IMR-90 (cell line): Measurements from ENCODE around the gene EVA1C. TPM values are rescaled to one million over a fixed set of nuclear protein-coding genes. Genes with fewer than 3 reads are reported as not detected.

Source experiments
- ATAC-seq: fragments of 200-7000 bp; cut with Tn5 transposase; 2 replicates; pipeline ENCODE4 v1.9.1; 2020; ENCODE audit warnings: low read depth, mild to moderate bottlenecking, moderate library complexity
- BruUV-seq: library from RNA; stranded (reverse); fragments of 400-500 nt; replicated peaks from 2 replicates; lab custom pipeline; 2021; lab: Mats Ljungman, UMichigan
- CTCF ChIA-PET: fragments of 300-600 bp; formaldehyde crosslinking; extraction: SDS; loops from one replicate; lab custom pipeline; 2021; ENCODE audit warnings: antibody characterized with exemption; lab: Yijun Ruan, JAX
- POLR2A ChIA-PET: fragments of 300-600 bp; sonication (Branson Sonifier 250); formaldehyde crosslinking; loops from one replicate; lab custom pipeline; 2022; ENCODE audit warnings: antibody characterized with exemption; ENCODE audit not compliant: unreplicated experiment; lab: Charles Lee
- DNase-seq: peaks from one replicate; pipeline ENCODE4 v3.0.0; 2013
- H2AFZ ChIP-seq: replicated peaks from 2 replicates; pipeline ENCODE3; 2013; ENCODE audit warnings: low read length, mild to moderate bottlenecking; ENCODE audit not compliant: poor library complexity
- H2AK5ac ChIP-seq: 2 replicates; pipeline ENCODE4 v1.6.1; 2013; ENCODE audit warnings: low read depth, low read length, inconsistent platforms
- H2AK9ac ChIP-seq: replicated peaks from 2 replicates; pipeline ENCODE3; 2013; ENCODE audit warnings: mild to moderate bottlenecking, low read depth, low read length, moderate library complexity; ENCODE audit not compliant: poor library complexity
- H2BK120ac ChIP-seq: 2 replicates; pipeline ENCODE4 v1.6.1; 2013; ENCODE audit warnings: low read depth, low read length, inconsistent platforms
- H2BK15ac ChIP-seq: 3 replicates; pipeline ENCODE4 v1.6.1; 2013; ENCODE audit warnings: low read depth, low read length, inconsistent platforms
- H2BK20ac ChIP-seq: 2 replicates; pipeline ENCODE4 v1.6.1; 2013; ENCODE audit warnings: low read depth, mild to moderate bottlenecking, inconsistent platforms, low read length, moderate library complexity
- H2BK5ac ChIP-seq: 2 replicates; pipeline ENCODE4 v1.6.1; 2013; ENCODE audit warnings: mild to moderate bottlenecking, low read depth, low read length, inconsistent platforms; ENCODE audit not compliant: poor library complexity, severe bottlenecking
- H3K14ac ChIP-seq: replicated peaks from 2 replicates; pipeline ENCODE4 v1.6.1; 2013; ENCODE audit warnings: low read depth, low read length, inconsistent platforms
- H3K18ac ChIP-seq: 2 replicates; pipeline ENCODE4 v1.6.1; 2013; ENCODE audit warnings: low read depth, low read length, control low read depth
- H3K23ac ChIP-seq: 2 replicates; pipeline ENCODE4 v1.6.1; 2013; ENCODE audit warnings: low read depth, low read length, inconsistent platforms
- H3K27ac ChIP-seq: 2 replicates; pipeline ENCODE4 v1.5.1; 2013; ENCODE audit warnings: mild to moderate bottlenecking, control low read depth, low read length; ENCODE audit not compliant: insufficient read depth
- H3K27me3 ChIP-seq: 2 replicates; pipeline ENCODE4 v1.6.1; 2013; ENCODE audit warnings: low read length; ENCODE audit not compliant: control insufficient read depth, insufficient read depth
- H3K36me3 ChIP-seq: 2 replicates; pipeline ENCODE4 v1.6.1; 2013; ENCODE audit warnings: low read length, mixed read lengths; ENCODE audit not compliant: control insufficient read depth, insufficient read depth
- H3K4ac ChIP-seq: 2 replicates; pipeline ENCODE4 v1.6.1; 2013; ENCODE audit warnings: low read depth, low read length, inconsistent platforms
- H3K4me1 ChIP-seq: 2 replicates; pipeline ENCODE4 v1.6.1; 2013; ENCODE audit warnings: low read length, mixed read lengths; ENCODE audit not compliant: control insufficient read depth, insufficient read depth
- H3K4me2 ChIP-seq: 2 replicates; pipeline ENCODE4 v1.6.1; 2013; ENCODE audit warnings: low read depth, mild to moderate bottlenecking, control low read depth, low read length, moderate library complexity
- H3K4me3 ChIP-seq: 2 replicates; pipeline ENCODE4 v1.5.1; 2013; ENCODE audit warnings: low read depth, mild to moderate bottlenecking, control low read depth, low read length, moderate library complexity; ENCODE audit not compliant: insufficient read depth
- H3K56ac ChIP-seq: 2 replicates; pipeline ENCODE4 v1.6.1; 2013; ENCODE audit warnings: low read length, inconsistent platforms; ENCODE audit not compliant: insufficient read depth; ENCODE audit errors: extremely low read depth
- H3K79me1 ChIP-seq, 2 experiments: 2 replicates each; pipeline ENCODE4 v1.6.1; 2013; ENCODE audit warnings: low read length in 2 of 2, inconsistent platforms in 1 of 2, low read depth in 1 of 2
- H3K9ac ChIP-seq: 2 replicates; pipeline ENCODE4 v1.6.1; 2013; ENCODE audit warnings: low read depth, low read length, control low read depth
- H3K9me1 ChIP-seq: 2 replicates; pipeline ENCODE4 v1.6.1; 2013; ENCODE audit warnings: low read length, inconsistent platforms; ENCODE audit not compliant: insufficient read depth
- H3K9me3 ChIP-seq: 2 replicates; pipeline ENCODE4 v1.6.1; 2013; ENCODE audit warnings: low read length; ENCODE audit not compliant: control insufficient read depth, insufficient read depth
- H4K20me1 ChIP-seq: 2 replicates; pipeline ENCODE4 v1.6.1; 2013; ENCODE audit warnings: low read length, inconsistent platforms; ENCODE audit not compliant: insufficient read depth
- H4K5ac ChIP-seq: 2 replicates; pipeline ENCODE4 v1.6.1; 2013; ENCODE audit warnings: mild to moderate bottlenecking, low read depth, low read length, control low read depth
- H4K8ac ChIP-seq, 2 experiments: 2 replicates each; pipeline ENCODE4 v1.6.1; 2013; ENCODE audit warnings: low read depth in 2 of 2, low read length in 2 of 2, control low read depth in 1 of 2, inconsistent platforms in 1 of 2
- H4K91ac ChIP-seq: 2 replicates; pipeline ENCODE4 v1.6.1; 2013; ENCODE audit warnings: low read depth, low read length, inconsistent platforms; ENCODE audit not compliant: insufficient read depth
- BHLHE40 ChIP-seq: fragments of 150-350 bp; IDR thresholded peaks from 2 replicates; pipeline ENCODE4 v1.6.1; 2016; ENCODE audit warnings: mild to moderate bottlenecking, low read depth, low read length
- CEBPB ChIP-seq: IDR thresholded peaks from 2 replicates; pipeline ENCODE4 v1.6.1; 2012; ENCODE audit warnings: low read depth, low read length, improper control_type of control experiment
- CHD1 ChIP-seq: IDR thresholded peaks from 2 replicates; pipeline ENCODE4 v1.6.1; 2012; ENCODE audit warnings: low read depth, low read length, improper control_type of control experiment
- FOS ChIP-seq: fragments of 150-350 bp; IDR thresholded peaks from 2 replicates; pipeline ENCODE4 v1.6.1; 2016; ENCODE audit warnings: low read depth, low read length
- MAFK ChIP-seq: IDR thresholded peaks from 2 replicates; pipeline ENCODE4 v1.6.1; 2012; ENCODE audit warnings: low read depth, low read length, improper control_type of control experiment
- RAD21 ChIP-seq: IDR thresholded peaks from 2 replicates; pipeline ENCODE4 v1.6.1; 2012; ENCODE audit warnings: low read length, improper control_type of control experiment
- RCOR1 ChIP-seq: IDR thresholded peaks from 2 replicates; pipeline ENCODE4 v1.6.1; 2012; ENCODE audit warnings: mild to moderate bottlenecking, low read length, improper control_type of control experiment; ENCODE audit not compliant: insufficient replicate concordance
- RFX5 ChIP-seq: IDR thresholded peaks from 2 replicates; pipeline ENCODE4 v1.8.0; 2012; ENCODE audit warnings: low read depth, mild to moderate bottlenecking, low read length, moderate library complexity
- WGBS, 2 experiments: methylation state at CpG; one replicate each; pipeline versions ENCODE4 v1.1.5 to v1.1.7; 2013; ENCODE audit warnings: missing lambda C conversion rate in 2 of 2; ENCODE audit not compliant: insufficient read length in 1 of 2; ENCODE audit errors: extremely low coverage in 2 of 2; 5-methylcytosine and 5-hydroxymethylcytosine counted together
- dilution Hi-C: fragments of 300-500 bp; cut with HindIII; formaldehyde crosslinking; loops from one replicate; pipeline ENCODE4 v1.14.3; 2018; ENCODE audit warnings: low sequenced_read_pairs; ENCODE audit not compliant: unreplicated experiment
- in situ Hi-C: fragments of 300-500 bp; cut with MboI; formaldehyde crosslinking; loops from 3 replicates; pipeline ENCODE4 v1.14.3; 2019; ENCODE audit warnings: low sequenced_read_pairs, inconsistent platforms, mixed read lengths
- intact Hi-C: fragments of 100-400 bp; cut with micrococcal nuclease; formaldehyde crosslinking; loops from 2 replicates; pipeline ENCODE4 v1.10.0; 2022
- polyA plus RNA-seq, 3 experiments: library from polyadenylated mRNA; depleted of rRNA; stranded (reverse); fragments of >200 nt; gene quantifications; 2 replicates each; pipeline ENCODE4 v1.2.3, GENCODE V29; 2012; ENCODE audit warnings: low replicate concordance in 1 of 3
- total RNA-seq: library from RNA; depleted of rRNA; stranded (reverse); fragments of >200 nt; gene quantifications from 2 replicates; pipeline ENCODE4 v1.2.3, GENCODE V29; 2012
- TF ChIP-seq, protein P1 (sequence below): fragments of 150-350 bp; IDR thresholded peaks from 2 replicates; pipeline ENCODE4 v1.6.1; 2016; ENCODE audit warnings: low read depth, mild to moderate bottlenecking, low read length, moderate library complexity, borderline replicate concordance

The EVA1C gene
- total and polyA plus RNA-seq, 2 of the 4 experiments (the other 2 are of a cell fraction): 0.72 to 1.1 TPM

DNA sequence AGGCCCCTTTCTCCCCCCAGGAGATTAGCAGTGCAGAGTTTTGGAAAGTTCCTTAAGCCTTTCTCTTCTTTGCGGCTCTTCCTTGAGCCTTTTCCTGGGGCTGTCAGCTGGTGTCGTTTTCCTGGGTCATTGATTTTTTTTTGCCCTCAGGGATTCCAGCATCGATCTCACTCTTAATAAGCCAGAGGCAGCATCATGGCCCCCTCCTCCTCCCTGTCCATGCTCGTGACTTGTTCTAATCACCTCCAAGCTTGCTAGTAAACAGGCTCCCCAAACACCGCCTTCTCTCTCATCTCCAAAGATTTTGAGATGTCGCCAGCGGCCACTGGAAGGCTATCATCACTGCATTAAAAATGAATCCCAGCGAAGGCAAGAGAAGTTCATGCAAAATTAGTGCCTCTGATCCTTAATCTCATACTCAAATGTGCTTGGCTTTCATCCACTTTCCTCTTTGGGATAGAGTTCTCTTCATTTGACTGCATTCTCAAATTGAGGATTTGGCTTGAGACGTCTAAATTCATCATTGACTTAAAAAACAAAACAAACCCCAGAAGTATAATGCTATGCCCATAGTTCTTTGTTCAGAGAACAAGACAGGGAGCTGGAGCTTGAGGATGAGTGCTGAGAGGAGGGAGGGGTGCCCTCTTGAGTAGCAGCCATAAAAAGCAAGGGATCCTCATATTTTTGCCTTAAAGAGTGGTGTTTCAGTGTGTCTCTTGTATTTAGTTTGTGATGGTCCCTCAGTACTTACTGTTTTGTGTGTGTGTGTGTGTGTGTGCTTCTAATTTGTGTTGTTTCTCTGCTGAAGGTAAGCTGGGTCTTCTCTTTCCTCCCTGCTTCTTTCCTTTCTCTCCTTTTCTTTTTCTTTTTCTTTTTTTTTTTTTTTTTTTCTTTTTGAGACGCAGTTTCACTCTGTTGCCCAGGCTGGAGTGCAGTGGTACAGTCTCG is 3.2 kb downstream of the EVA1C start:
- H2BK5ac ChIP-seq: no peak overlapping the region
- no peak overlapping the region for H4K5ac ChIP-seq
- H3K23ac ChIP-seq: no peak overlapping the region; the same call in 1 of the 2 replicates
- H2BK15ac ChIP-seq: no peak overlapping the region
- H3K4me1 ChIP-seq: peaks cover 10% of the 10 kb centered on the region
- H2BK120ac ChIP-seq: no peak overlapping the region
- dilution Hi-C loops: no loop called here
- no peak overlapping the region for H2AFZ ChIP-seq
- no peak overlapping the region for H3K9ac ChIP-seq
- no TSS peak for BruUV-seq
- ATAC-seq (no peak), DNase-seq (no peak)
- no peak overlapping the region for H2AK5ac ChIP-seq
- no peak overlapping the region for H3K14ac ChIP-seq
- no peak overlapping the region for H3K4me2 ChIP-seq
- no peak overlapping the region for H2AK9ac ChIP-seq
- H3K27me3 ChIP-seq: peaks cover 6% of the 10 kb centered on the region; the same call in 1 of the 2 replicates
- H3K4ac ChIP-seq: no peak overlapping the region
- H3K36me3 ChIP-seq: no peaks in the 10 kb centered on the region
- in situ Hi-C loops: no loop called here
- no peak overlapping the region for H3K56ac ChIP-seq
- no peaks in the 10 kb centered on the region; the same call in 1 of the 2 replicates for H3K9me1 ChIP-seq
- CTCF ChIA-PET: interaction anchor here (0.6 to 1.7 kb wide), 3 partner anchors 100 to 185 kb away, joined by 3 to 9 read pairs (median 4); no protein-coding TSS in a partner anchor
- H3K9me3 ChIP-seq: no peaks in the 10 kb centered on the region
- TF ChIP-seq, protein P1, sequence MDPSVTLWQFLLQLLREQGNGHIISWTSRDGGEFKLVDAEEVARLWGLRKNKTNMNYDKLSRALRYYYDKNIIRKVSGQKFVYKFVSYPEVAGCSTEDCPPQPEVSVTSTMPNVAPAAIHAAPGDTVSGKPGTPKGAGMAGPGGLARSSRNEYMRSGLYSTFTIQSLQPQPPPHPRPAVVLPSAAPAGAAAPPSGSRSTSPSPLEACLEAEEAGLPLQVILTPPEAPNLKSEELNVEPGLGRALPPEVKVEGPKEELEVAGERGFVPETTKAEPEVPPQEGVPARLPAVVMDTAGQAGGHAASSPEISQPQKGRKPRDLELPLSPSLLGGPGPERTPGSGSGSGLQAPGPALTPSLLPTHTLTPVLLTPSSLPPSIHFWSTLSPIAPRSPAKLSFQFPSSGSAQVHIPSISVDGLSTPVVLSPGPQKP: no peak
- TF ChIP-seq RCOR1: no peak
- no peak for TF ChIP-seq RFX5
- TF ChIP-seq CHD1: no peak
- TF ChIP-seq RAD21: no peak
- TF ChIP-seq CEBPB: no peak
- TF ChIP-seq BHLHE40: no peak
- TF ChIP-seq FOS: no peak
- no peak for TF ChIP-seq MAFK
- no peak overlapping the region for H4K91ac ChIP-seq
- intact Hi-C loops: loop anchor here (10.0 kb wide), 1 partner anchor 79 kb away; no protein-coding TSS in a partner anchor
- POLR2A ChIA-PET: no interaction called here
- WGBS, 2 experiments: 47% methylated on average over 6 of the region's 11 CpGs; no CpG with 5 or more reads in 1 of the 2 experiments
- H3K27ac ChIP-seq: no peak overlapping the region
- H2BK20ac ChIP-seq: no peak overlapping the region
- no peak overlapping the region for H3K4me3 ChIP-seq
- no peak overlapping the region for H3K18ac ChIP-seq
- no peaks in the 10 kb centered on the region for H3K79me1 ChIP-seq
- H4K8ac ChIP-seq: no peak overlapping the region
- H4K20me1 ChIP-seq: no peaks in the 10 kb centered on the region
